Right ventricle myocardium superior (tissue), 1 donor: Measurements from ENCODE around the gene SMPDL3B. TPM values are rescaled to one million over a fixed set of nuclear protein-coding genes. Genes with fewer than 3 reads are reported as not detected.

ENCODE experiments used
- ATAC-seq: fragments of 200-7000 bp; cut with Tn5 transposase; one replicate; pipeline ENCODE4 v1.9.1; 2020; ENCODE audit warnings: mild to moderate bottlenecking; ENCODE audit not compliant: poor library complexity
- DNase-seq: peaks from one replicate; pipeline ENCODE4 v3.0.0-alpha.2; 2020
- intact Hi-C: fragments of 100-400 bp; cut with DNase I; formaldehyde crosslinking; loops from one replicate; pipeline ENCODE4 v1.11.2; 2022
- long read RNA-seq: library from polyadenylated mRNA; unstranded; transcript quantifications from one replicate; pipeline ENCODE4 v2.0.0, GENCODE V29; 2021
- total RNA-seq: library from RNA; stranded (reverse); fragmentation: NEBNext Ultra II Directional; extraction: Animal tissue kit (Norgen Biotek cat#: 25700); gene quantifications from one replicate; pipeline ENCODE4 v1.2.1, GENCODE V29; 2021
- donor health status: DM: no; HTN: yes; CAD: no; lungs with severe emphysema.

Gene SMPDL3B
- not detected for total RNA-seq
- long read RNA-seq: 0 reads

GRCh38 chr1:27934818-27935549 is at the start of gene SMPDL3B:
SMPDL3B (plus strand) TSS chr1:27935000; CDS start chr1:27935184, 184 bp downstream.
- intact Hi-C loops: no loop called here
- ATAC-seq (no peak), DNase-seq (no peak)

GRCh38 chr1:27885114-27885528 is 49.7 kb upstream of the SMPDL3B start:
- intact Hi-C loops: no loop called here
- DNase-seq (peak; percentile 58), ATAC-seq (peak; percentile 57)

GRCh38 chr1:27885621-27886352 is 49.0 kb upstream of the SMPDL3B start:
- intact Hi-C loops: no loop called here
- ATAC-seq: peak; percentile 62

GRCh38 chr1:27886353-27886679 is 48.5 kb upstream of the SMPDL3B start:
- no peak for DNase-seq
- intact Hi-C loops: no loop called here
- ATAC-seq: no peak

More at GRCh38 chr1:27885621-27886352, 49.0 kb upstream of the SMPDL3B start:
- DNase-seq: peak; percentile 36

GRCh38 chr1:27886744-27887143 is 48.1 kb upstream of the SMPDL3B start:
- DNase-seq (no peak), ATAC-seq (no peak)
- intact Hi-C loops: no loop called here

GRCh38 chr1:27887215-27888021 is 47.4 kb upstream of the SMPDL3B start:
- intact Hi-C loops: no loop called here
- DNase-seq (no peak), ATAC-seq (peak; percentile 25)

- intact Hi-C loops: no loop called here
- no peak for DNase-seq
- ATAC-seq: no peak
These were observed 45.3 kb upstream of the SMPDL3B start for GRCh38 chr1:27889506-27889905.

GRCh38 chr1:27891196-27891889 is 43.5 kb upstream of the SMPDL3B start:
- intact Hi-C loops: no loop called here
- DNase-seq (no peak), ATAC-seq (peak; percentile 71)

GRCh38 chr1:27894521-27894920 is 40.3 kb upstream of the SMPDL3B start:
- intact Hi-C loops: no loop called here
- ATAC-seq: no peak

GRCh38 chr1:27906759-27907158 is 28.0 kb upstream of the SMPDL3B start:
- intact Hi-C loops: no loop called here
- no peak for ATAC-seq

More at GRCh38 chr1:27894521-27894920, 40.3 kb upstream of the SMPDL3B start:
- no peak for DNase-seq

GRCh38 chr1:27912429-27912828 is 22.4 kb upstream of the SMPDL3B start:
- no peak for ATAC-seq
- no peak for DNase-seq
- intact Hi-C loops: no loop called here

More at GRCh38 chr1:27906759-27907158, 28.0 kb upstream of the SMPDL3B start:
- DNase-seq: no peak

- ATAC-seq (no peak), DNase-seq (no peak)
- intact Hi-C loops: no loop called here
These were observed 19.7 kb upstream of the SMPDL3B start for GRCh38 chr1:27915082-27915575.

- no peak for ATAC-seq
- no peak for DNase-seq
- intact Hi-C loops: no loop called here
These were observed 12.5 kb upstream of the SMPDL3B start for GRCh38 chr1:27922272-27922671.

GRCh38 chr1:27928216-27928954 is 6.4 kb upstream of the SMPDL3B start:
- intact Hi-C loops: no loop called here
- ATAC-seq (no peak), DNase-seq (no peak)

GRCh38 chr1:27931184-27931583 is 3.6 kb upstream of the SMPDL3B start:
- intact Hi-C loops: no loop called here
- ATAC-seq (no peak), DNase-seq (no peak)

GRCh38 chr1:27931759-27932158 is 3.0 kb upstream of the SMPDL3B start:
- intact Hi-C loops: no loop called here
- DNase-seq: no peak
- ATAC-seq: no peak

- no peak for ATAC-seq
- intact Hi-C loops: no loop called here
- no peak for DNase-seq
These were observed 921 bp downstream of the SMPDL3B start for GRCh38 chr1:27935721-27936120.

GRCh38 chr1:27936370-27936769 is 1.6 kb downstream of the SMPDL3B start:
- DNase-seq (no peak), ATAC-seq (no peak)
- intact Hi-C loops: no loop called here
